ENCODE measurements around the gene COMMD3.

DNA sequence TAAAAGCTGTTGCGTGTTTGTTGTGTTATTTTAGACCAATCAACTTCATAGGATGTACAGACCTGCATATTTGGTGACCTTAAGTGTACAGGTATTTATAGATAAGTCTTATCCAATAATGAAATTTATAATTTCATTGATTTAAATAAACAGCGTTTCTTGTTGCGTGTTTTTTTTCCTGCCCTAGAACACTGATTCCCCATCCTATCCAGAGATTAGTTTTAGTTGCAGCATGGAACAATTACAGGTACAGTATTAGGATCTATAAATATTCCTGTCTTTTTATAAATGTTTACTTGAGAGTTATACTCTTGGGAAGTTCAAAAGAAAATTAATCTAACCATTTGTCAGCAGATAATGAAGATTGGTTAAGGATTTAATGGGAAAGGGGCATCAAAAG, 2.6 kb downstream of the COMMD3 start:
- no peak for TF ChIP-seq POLR2A (IDR thresholded peaks at IDR 0.05)
- TF ChIP-seq, protein P1, sequence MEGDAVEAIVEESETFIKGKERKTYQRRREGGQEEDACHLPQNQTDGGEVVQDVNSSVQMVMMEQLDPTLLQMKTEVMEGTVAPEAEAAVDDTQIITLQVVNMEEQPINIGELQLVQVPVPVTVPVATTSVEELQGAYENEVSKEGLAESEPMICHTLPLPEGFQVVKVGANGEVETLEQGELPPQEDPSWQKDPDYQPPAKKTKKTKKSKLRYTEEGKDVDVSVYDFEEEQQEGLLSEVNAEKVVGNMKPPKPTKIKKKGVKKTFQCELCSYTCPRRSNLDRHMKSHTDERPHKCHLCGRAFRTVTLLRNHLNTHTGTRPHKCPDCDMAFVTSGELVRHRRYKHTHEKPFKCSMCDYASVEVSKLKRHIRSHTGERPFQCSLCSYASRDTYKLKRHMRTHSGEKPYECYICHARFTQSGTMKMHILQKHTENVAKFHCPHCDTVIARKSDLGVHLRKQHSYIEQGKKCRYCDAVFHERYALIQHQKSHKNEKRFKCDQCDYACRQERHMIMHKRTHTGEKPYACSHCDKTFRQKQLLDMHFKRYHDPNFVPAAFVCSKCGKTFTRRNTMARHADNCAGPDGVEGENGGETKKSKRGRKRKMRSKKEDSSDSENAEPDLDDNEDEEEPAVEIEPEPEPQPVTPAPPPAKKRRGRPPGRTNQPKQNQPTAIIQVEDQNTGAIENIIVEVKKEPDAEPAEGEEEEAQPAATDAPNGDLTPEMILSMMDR (IDR thresholded peaks at IDR 0.05), result no peak

All from adrenal gland (tissue), 5 donors.